ENCODE data around the gene EXOSC2.

EXOSC2 gene

DNA sequence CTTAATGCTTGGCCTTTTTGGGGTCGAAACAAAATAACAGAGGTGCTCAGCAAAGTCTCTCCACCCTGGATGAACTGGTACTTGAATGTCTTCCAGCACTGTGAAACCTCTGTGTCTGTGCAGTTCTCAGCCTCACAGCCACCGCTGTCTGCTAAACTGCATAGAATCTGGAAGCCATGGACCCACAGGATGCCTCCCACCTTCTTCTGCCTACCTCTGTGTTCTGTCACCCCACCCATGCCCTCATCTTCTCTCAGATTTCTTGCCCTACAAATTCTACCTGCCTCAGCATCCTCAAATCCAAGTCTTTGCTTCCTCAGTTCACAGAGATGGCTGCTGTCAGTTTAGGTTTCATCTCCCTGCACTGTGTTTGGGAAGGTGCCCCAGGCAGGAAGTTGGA lies 35.6 kb downstream of the EXOSC2 start:
- TF ChIP-seq, protein P1, sequence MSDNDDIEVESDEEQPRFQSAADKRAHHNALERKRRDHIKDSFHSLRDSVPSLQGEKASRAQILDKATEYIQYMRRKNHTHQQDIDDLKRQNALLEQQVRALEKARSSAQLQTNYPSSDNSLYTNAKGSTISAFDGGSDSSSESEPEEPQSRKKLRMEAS (IDR thresholded peaks at IDR 0.05) = no peak
- TF ChIP-seq YY1 (IDR thresholded peaks at IDR 0.05; ENCODE audit: low read depth) = no peak
- TF ChIP-seq, protein P2, sequence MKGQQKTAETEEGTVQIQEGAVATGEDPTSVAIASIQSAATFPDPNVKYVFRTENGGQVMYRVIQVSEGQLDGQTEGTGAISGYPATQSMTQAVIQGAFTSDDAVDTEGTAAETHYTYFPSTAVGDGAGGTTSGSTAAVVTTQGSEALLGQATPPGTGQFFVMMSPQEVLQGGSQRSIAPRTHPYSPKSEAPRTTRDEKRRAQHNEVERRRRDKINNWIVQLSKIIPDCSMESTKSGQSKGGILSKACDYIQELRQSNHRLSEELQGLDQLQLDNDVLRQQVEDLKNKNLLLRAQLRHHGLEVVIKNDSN (IDR thresholded peaks at IDR 0.05) = no peak
- TF ChIP-seq CREB1 (IDR thresholded peaks at IDR 0.05; ENCODE audit: low read depth) = no peak
- no peak for TF ChIP-seq EGR1 (IDR thresholded peaks at IDR 0.05)
- TF ChIP-seq, protein P3, sequence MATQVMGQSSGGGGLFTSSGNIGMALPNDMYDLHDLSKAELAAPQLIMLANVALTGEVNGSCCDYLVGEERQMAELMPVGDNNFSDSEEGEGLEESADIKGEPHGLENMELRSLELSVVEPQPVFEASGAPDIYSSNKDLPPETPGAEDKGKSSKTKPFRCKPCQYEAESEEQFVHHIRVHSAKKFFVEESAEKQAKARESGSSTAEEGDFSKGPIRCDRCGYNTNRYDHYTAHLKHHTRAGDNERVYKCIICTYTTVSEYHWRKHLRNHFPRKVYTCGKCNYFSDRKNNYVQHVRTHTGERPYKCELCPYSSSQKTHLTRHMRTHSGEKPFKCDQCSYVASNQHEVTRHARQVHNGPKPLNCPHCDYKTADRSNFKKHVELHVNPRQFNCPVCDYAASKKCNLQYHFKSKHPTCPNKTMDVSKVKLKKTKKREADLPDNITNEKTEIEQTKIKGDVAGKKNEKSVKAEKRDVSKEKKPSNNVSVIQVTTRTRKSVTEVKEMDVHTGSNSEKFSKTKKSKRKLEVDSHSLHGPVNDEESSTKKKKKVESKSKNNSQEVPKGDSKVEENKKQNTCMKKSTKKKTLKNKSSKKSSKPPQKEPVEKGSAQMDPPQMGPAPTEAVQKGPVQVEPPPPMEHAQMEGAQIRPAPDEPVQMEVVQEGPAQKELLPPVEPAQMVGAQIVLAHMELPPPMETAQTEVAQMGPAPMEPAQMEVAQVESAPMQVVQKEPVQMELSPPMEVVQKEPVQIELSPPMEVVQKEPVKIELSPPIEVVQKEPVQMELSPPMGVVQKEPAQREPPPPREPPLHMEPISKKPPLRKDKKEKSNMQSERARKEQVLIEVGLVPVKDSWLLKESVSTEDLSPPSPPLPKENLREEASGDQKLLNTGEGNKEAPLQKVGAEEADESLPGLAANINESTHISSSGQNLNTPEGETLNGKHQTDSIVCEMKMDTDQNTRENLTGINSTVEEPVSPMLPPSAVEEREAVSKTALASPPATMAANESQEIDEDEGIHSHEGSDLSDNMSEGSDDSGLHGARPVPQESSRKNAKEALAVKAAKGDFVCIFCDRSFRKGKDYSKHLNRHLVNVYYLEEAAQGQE (IDR thresholded peaks at IDR 0.05; ENCODE audit: low read depth) = no peak
- no peak for TF ChIP-seq ZBTB7A (IDR thresholded peaks at IDR 0.05; ENCODE audit: low read depth)
- TF ChIP-seq EP300 (IDR thresholded peaks at IDR 0.05; ENCODE audit: borderline replicate concordance) = no peak
- no peak for TF ChIP-seq NFIC (IDR thresholded peaks at IDR 0.05)
- no peak for TF ChIP-seq FOXM1 (IDR thresholded peaks at IDR 0.05; ENCODE audit: borderline replicate concordance, low read depth)
- TF ChIP-seq TAF1 (IDR thresholded peaks at IDR 0.05; ENCODE audit: low read depth) = no peak
- TF ChIP-seq TEAD4 (IDR thresholded peaks at IDR 0.05) = no peak
- no peak for TF ChIP-seq TCF12 (IDR thresholded peaks at IDR 0.05; ENCODE audit: low read depth)
- no peak for TF ChIP-seq RAD21 (IDR thresholded peaks at IDR 0.05; ENCODE audit: low read depth)
- TF ChIP-seq CEBPB (IDR thresholded peaks at IDR 0.05) = no peak

DNA sequence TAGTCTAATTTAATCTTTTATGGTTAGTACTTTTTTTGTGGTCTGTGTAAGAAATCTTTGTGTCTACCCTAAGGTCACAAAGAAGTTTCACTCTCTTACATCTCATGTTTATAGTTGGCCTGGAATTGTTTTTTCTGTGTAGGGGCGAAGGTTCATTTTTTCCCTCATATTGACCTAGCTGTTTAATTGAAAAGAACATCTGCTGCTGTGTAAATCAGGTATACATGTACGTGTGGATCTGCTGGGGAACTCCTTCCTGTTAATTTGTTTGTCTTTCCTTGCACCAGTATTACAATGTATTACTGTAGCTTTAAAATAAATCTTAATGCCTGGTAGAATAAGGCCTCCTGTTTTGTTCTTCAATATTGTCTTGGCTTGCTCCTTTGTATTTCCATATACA lies 37.8 kb downstream of the EXOSC2 start:
- no peak for TF ChIP-seq TEAD4 (IDR thresholded peaks at IDR 0.05)
- no peak for TF ChIP-seq YY1 (IDR thresholded peaks at IDR 0.05; ENCODE audit: low read depth)
- TF ChIP-seq, protein P1 (IDR thresholded peaks at IDR 0.05) = no peak

DNA sequence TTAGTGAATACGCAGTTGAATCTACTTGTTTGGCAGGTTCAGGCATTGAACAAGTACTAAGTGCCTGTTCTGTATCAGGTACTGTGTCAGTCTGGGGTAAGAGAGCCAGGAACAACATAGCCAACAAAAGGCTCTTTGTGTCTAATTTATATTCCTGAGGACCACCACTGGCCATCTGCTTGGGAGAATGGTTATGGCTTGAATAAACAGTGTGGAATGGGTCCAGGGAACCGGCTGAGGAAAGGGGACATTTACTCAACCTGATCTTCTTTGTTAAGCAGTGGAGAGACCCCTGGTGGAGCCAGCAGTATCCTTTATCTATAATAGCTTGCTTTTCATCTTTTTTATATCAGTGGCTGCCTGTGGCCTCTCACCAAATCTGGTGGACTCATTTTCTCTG lies 38.6 kb downstream of the EXOSC2 start:
- TF ChIP-seq ZBTB7A (IDR thresholded peaks at IDR 0.05; ENCODE audit: low read depth) = no peak
- TF ChIP-seq, protein P2 (IDR thresholded peaks at IDR 0.05) = no peak
- TF ChIP-seq RAD21 (IDR thresholded peaks at IDR 0.05; ENCODE audit: low read depth) = no peak
- no peak for TF ChIP-seq NFIC (IDR thresholded peaks at IDR 0.05)
- no peak for TF ChIP-seq TAF1 (IDR thresholded peaks at IDR 0.05; ENCODE audit: low read depth)
- TF ChIP-seq, protein P3 (IDR thresholded peaks at IDR 0.05; ENCODE audit: low read depth) = no peak
- TF ChIP-seq TEAD4 (IDR thresholded peaks at IDR 0.05) = no peak
- no peak for TF ChIP-seq CEBPB (IDR thresholded peaks at IDR 0.05)
- TF ChIP-seq, protein P1 (IDR thresholded peaks at IDR 0.05) = no peak
- TF ChIP-seq YY1 (IDR thresholded peaks at IDR 0.05; ENCODE audit: low read depth) = no peak

DNA sequence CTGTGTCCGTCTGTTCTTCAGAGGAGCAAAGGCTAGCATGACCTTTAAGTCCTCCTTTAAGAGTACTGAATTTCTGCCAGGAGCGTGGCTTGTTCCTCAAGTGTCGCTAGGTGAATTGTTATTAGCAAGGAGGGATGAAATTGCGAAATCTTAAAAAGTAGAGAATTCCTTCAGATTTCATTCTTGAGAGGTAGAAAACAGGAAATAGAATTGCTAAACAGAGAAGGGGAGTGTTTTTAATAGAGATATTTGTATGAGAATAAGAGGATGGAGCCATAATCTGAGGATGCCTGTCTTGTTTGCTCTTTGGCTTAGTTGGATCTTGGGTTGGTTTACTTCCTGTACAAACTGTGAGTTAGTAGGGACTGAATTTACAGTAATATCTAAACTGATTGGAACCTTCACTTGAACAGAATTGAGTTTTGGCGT lies 39.2 kb downstream of the EXOSC2 start:
- TF ChIP-seq CREB1 (IDR thresholded peaks at IDR 0.05; ENCODE audit: low read depth) (no peak), CEBPB (IDR thresholded peaks at IDR 0.05) (peak; percentile 79)

DNA sequence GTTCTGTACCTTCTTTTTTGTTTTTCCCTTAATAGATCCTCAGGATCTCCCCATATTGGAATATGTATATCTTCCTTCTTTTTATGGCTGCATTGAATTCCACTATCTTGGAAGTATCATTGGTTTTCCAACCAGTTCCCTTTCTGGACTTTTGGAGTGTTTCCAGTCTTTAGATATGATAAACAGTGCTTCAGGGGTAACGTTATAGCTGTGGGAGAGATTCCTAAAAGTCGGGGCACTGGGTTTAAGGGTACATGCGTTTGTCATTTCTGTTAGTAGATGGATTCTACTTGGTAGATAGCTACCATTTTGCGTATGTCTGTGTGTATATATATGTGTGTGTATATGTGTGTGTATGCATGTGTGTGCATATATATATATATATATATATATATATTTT lies 42.0 kb downstream of the EXOSC2 start:
- no peak for TF ChIP-seq NFIC (IDR thresholded peaks at IDR 0.05)
- no peak for TF ChIP-seq TEAD4 (IDR thresholded peaks at IDR 0.05)
- no peak for TF ChIP-seq EP300 (IDR thresholded peaks at IDR 0.05; ENCODE audit: borderline replicate concordance)
- no peak for TF ChIP-seq TCF12 (IDR thresholded peaks at IDR 0.05; ENCODE audit: low read depth)
- TF ChIP-seq FOXM1 (IDR thresholded peaks at IDR 0.05; ENCODE audit: borderline replicate concordance, low read depth) = no peak
- TF ChIP-seq CEBPB (IDR thresholded peaks at IDR 0.05) = no peak
- TF ChIP-seq TAF1 (IDR thresholded peaks at IDR 0.05; ENCODE audit: low read depth) = no peak
- TF ChIP-seq RAD21 (IDR thresholded peaks at IDR 0.05; ENCODE audit: low read depth) = no peak
- TF ChIP-seq, protein P1 (IDR thresholded peaks at IDR 0.05) = no peak
- TF ChIP-seq, protein P2 (IDR thresholded peaks at IDR 0.05) = no peak
- no peak for TF ChIP-seq EGR1 (IDR thresholded peaks at IDR 0.05)
- TF ChIP-seq, protein P3 (IDR thresholded peaks at IDR 0.05; ENCODE audit: low read depth) = no peak
- TF ChIP-seq ZBTB7A (IDR thresholded peaks at IDR 0.05; ENCODE audit: low read depth) = no peak
- TF ChIP-seq YY1 (IDR thresholded peaks at IDR 0.05; ENCODE audit: low read depth) = no peak
- no peak for TF ChIP-seq CREB1 (IDR thresholded peaks at IDR 0.05; ENCODE audit: low read depth)

Data from Ishikawa (cell line).